AG20443 (cell line): Measurements from ENCODE around the gene NIM1K.
A peak's percentile ranks its signal among the peaks of the same experiment; 100 is the strongest.
"Not testable (repeated sequence)": the region's sequence is repeated elsewhere in the genome, so short reads cannot be mapped to it uniquely, and the experiment has no call there.

Experiments
- DNase-seq: peaks from one replicate; pipeline ENCODE4 v3.0.0; 2012; ENCODE audit warnings: low spot score, mixed read lengths

The NIM1K gene

DNA sequence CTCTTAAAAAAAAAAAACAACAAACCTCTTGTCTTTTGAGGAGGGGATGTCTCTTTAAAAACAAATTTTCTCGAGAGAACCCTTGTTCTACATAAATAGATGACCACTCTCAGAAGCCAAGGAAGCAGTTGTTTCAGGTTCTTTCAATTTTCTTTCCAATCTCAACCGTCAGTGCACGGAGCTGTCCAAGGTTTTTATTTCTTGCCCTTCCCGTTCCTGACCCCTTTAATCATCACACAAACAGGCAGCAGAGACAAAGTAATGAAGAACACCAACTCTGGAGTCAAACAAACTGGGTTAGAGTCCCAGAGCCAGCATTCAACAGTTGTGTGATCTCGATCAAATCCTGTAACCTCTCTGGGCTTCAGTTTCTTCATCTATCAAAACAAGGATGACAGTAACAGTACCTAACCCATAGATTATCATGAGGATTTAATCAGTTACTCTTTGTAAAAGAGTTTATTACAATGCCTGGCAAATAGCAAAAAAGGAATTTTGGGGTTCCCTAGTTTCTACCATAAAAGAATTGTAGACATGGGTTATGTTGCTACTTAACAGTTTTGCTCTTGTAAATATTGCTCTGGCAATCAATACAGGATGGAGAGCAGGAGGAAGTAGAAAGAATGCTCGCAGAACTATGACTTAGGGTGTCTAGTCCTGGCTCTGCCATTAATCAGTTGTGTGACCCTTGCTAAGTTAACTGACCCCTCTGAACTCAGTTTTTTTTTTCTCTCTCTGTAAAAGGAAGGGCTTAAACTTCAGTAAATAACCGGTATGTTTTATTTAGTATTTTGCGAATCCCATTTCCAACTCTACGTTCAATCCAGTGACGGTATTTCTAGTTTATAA is 1.0 kb upstream of the NIM1K start:
- peak; percentile 42 for DNase-seq

DNA sequence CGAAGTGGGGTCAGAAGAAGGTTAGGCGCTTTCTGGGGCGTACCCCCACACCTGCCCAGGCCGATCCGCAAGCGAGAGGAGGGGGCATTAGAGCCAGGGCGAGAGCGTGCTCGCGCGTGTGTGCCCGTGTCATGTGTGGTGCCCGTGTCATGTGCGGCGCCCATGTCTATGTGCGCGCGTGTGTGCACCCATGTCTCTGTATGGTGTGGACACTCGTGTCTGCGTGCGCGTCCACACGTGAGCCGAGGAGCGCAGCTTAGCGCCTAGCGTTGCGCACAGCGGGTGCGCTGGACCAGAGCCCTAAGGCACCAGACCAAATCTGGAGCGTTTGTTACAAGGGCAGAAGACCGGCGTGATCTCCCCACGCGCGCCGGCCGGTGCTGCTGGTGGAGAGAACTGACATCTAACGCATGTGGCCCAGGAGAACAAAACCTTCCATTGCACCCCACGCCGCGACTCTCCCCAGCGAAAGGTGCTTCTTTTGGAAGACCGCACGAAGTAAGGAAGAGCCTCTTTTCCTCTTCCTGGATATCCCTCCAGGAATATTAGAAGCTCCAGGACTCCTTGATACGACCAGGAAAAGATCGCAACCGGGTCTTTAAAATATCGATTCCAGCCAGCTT is 644 bp downstream of the NIM1K start:
- DNase-seq = peak; percentile 54

- DNase-seq = peak; percentile 91
These were observed 1.3 kb downstream of the NIM1K start for GRCh38 chr5:43193181-43193893.

DNA sequence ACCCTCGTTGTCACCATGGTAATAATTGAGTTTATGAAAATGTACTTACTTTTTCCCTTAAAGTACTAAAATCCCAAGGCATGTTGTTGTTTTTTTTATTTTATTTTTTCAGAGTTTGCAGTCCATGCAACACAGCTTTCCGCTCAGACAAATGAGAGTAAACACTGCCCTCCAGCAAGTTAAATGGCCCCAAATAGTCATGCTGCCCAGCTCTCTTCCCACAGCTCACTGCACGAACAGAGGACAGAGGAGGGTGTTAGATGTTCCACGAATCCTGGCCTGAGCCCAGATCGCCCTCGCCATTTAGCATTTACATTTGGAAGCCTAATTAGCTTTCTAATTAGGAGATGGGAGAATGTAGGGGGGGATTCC is 1.9 kb downstream of the NIM1K start:
- peak; percentile 52 for DNase-seq

GRCh38 chr5:43195670-43196265 is 3.7 kb downstream of the NIM1K start:
- no peak for DNase-seq

DNA sequence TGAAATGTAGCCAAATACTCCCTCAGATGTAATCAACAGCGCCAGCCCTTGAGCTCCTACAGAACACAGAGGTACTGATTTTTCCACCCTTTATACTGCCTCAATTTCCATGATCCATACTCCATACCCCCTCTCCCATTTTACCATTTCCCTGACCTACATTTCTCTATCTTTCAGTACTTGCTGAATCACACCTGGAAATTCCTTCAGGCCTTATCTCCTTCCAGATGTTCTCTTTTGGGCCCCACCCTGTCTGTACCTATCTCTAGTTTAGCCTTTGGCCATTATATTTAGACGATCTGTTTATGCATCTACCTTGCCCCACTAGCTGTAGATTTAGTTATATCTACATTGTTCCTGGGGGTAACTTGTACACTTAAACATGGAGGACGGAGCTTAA is 5.5 kb downstream of the NIM1K start:
- DNase-seq = no peak

DNA sequence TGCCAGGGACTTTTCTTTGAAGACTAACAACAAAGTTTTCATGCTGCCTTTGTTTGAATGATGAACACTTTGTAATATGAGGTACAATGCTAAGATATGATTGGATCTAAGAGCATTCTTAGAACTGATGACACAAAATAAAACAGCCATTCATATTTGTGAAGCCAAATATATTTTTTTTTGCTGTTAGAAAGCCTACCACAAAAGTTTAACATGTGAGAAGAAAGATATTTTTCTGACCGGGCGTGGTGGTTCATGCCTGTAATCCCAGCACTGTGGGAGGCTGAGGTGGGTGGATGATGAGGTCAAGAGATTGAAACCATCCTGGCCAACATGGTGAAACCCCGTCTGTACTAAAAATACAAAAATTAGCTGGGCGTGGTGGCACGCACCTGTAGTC is 9.4 kb downstream of the NIM1K start:
- not testable (repeated sequence) for DNase-seq

- DNase-seq = no peak
These were observed 10.4 kb downstream of the NIM1K start for GRCh38 chr5:43202380-43202779.

GRCh38 chr5:43203373-43203772 is 11.3 kb downstream of the NIM1K start:
- DNase-seq = no peak

- no peak for DNase-seq
These were observed 12.9 kb downstream of the NIM1K start for GRCh38 chr5:43204958-43205357.

DNA sequence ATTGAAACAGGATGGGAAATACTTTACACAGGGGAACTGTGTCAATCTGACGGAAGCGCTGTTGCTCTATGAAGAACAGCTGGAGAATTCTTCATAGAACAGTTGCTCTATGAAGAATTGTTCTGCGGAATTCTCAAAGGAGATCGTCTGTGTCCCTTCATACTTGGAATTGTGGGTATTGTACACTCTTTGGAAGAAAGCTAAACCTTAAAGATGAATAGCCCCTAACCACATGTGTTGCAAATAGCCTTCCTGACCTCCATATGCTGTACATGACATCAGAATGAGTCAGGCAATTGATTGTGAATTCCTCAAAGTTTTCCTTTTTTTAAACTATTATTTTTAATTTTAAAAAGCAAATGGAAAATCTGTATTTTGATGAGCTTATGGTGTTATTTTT is 15.6 kb downstream of the NIM1K start:
- DNase-seq = no peak

- no peak for DNase-seq
These were observed 16.6 kb downstream of the NIM1K start for GRCh38 chr5:43208658-43209057.

DNA sequence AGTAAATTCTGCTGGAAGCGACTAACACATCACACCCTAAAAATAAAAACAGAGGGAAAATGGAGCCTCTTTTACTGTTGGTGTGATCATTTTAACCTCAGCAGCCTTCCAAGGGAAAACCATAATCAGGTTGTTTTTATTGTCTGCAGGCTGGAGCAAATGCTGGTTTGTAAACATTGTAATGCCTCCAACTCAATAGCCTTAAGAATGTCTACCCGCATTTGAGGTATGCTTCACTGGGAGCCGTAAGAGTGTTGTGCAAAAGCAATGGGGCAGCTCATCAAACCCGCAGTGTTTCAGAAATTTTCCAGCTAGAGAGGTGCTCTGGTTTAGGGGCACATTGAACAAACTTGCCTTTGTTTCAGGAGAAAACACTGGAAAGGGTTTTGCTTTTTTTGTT is 17.0 kb downstream of the NIM1K start:
- DNase-seq = no peak

DNA sequence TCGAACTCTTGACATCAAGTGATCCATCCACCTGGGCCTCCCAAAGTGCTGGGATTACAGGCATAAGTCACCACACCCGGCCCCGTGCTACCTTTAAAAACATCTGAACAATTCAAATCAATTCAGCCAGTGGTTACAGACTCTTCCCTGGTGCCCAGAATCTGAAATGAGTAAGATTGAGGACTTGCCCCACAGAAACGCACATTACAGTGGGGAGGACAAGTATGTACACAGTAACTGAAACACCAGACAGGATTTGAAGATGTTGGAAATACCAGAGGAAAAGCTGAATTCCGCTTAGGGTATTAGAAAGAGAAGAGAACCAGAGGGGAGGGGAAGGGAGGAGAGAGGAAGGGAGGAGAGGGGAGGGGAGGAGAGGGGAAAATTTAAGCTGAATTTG is 17.8 kb downstream of the NIM1K start:
- no peak for DNase-seq

DNA sequence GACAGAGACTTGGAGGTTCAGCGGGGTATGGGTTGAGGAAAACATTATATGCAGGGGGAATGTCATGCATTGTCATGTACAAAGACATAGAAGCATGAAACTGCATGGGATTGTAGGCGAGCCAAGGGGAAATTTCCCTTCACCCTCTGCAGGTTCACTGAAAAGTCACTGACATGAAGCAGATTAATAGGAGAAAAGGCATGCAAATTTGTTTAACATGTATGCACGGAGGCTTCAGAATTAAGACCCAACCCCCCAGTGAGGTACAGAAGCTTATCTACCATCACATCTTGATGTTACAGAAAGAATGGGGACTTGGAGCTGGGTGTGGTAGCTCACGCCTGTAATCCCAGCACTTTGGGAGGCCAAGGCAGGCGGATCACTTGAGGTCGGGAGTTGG is 18.5 kb downstream of the NIM1K start:
- DNase-seq = no peak

GRCh38 chr5:43213951-43214350 is 21.9 kb downstream of the NIM1K start:
- no peak for DNase-seq

GRCh38 chr5:43215073-43215631 is 23.1 kb downstream of the NIM1K start:
- peak; percentile 45 for DNase-seq

DNA sequence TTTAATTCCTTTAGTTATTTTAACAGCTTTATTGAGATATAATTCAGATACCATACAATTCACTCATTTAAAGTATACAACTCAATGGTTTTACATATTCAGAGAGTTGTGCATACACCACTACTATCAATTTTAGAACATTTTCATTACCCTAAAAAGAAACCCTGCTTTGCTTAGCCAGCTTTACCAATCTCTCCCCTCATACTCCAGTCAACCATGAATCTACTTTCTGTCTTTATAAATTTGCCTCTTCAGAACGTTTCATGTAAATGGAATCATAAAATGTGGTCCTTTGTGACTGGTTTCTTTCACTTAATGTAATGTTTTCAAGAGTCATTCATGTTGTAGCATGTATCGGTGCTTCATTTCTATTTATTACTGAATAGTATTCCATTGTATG is 24.9 kb downstream of the NIM1K start:
- no peak for DNase-seq

DNA sequence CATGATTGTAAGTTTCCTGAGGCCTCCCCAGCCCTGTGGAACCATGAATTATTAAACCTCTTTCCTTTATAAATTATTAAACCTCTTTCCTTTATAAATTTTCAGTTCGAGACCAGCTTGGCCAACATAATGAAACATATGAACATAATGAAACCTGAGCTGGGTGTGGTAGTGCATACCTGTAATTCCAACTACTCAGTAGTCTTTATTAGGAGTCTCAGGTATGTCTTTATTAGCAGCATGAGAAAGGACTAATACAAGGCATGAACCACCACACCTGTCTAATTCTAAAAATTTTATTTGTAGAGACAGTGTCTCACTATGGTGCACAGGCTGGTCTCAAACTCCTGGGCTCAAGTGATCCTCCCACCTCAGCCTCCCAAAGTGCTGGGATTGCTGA is 27.1 kb downstream of the NIM1K start:
- no peak for DNase-seq

DNA sequence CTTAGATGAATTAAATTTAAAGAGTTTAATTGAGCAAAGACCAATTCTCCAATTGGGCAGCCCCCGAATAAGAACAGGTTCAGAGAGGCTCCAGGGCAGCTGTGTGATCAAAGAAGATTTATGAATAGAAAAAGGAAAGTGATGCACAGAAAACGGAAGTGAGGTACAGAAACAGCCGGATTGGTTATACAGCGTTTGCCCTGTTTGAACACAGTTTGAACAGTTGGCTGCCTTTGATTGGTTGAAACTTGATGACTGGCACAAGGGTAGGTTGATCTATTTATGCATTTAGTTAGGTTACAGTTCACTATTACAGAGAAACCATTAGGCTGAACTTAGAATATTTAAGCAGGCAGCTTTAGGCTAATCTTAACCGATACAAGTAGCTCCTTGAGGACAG is 29.5 kb downstream of the NIM1K start:
- DNase-seq = no peak

GRCh38 chr5:43225649-43226245 is 33.7 kb downstream of the NIM1K start:
- DNase-seq = no peak

DNA sequence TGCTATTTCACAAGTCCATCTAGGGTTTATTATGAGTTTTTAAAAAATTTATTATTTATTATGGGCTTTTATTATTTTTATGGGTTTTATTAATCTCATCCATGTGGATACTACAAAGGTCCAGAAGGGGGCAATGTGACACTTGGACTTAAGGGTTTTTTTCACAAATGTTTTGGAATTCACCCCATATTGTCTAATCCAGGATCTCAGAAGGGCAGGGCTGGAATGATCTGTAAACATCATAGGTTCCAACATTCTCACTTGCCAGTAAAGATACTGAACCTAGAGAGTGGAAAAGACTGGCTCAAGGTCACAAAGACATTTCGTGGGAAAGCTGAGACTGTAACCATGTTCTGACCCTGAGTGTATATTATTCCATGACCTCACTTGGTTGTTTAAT is 35.6 kb downstream of the NIM1K start:
- DNase-seq = peak; percentile 68
